ENCODE measurements around the gene GTPBP10. TPM values are rescaled to one million over a fixed set of nuclear protein-coding genes. Genes with fewer than 3 reads are reported as not detected.

Gene GTPBP10
- total RNA-seq, 1 experiment from 2014 or later = 33.8 TPM

DNA sequence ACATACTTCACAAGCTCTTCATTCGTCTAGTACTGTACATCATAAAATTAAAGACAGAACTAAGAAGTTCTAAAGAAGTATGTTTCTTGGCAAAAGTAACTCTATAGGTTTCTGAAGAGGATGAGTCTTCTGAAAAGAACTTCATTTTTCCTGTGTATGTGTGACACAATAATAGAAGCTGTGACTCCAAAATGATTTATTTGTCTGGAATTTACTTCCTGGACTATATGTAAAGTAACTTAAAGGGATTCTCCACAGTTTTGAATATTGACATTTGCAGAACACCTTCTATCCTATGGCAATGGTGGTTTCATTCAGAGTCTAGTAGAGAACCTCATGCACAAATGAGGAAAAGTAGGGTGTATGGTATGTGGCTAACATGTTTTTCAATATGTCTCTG is 36.9 kb downstream of the GTPBP10 start:
- DNase-seq (ENCODE audit: low read depth) = peak; percentile 46

GRCh38 chr7:90383861-90384260 is 37.3 kb downstream of the GTPBP10 start:
- DNase-seq (ENCODE audit: low read depth) = peak; percentile 60

DNA sequence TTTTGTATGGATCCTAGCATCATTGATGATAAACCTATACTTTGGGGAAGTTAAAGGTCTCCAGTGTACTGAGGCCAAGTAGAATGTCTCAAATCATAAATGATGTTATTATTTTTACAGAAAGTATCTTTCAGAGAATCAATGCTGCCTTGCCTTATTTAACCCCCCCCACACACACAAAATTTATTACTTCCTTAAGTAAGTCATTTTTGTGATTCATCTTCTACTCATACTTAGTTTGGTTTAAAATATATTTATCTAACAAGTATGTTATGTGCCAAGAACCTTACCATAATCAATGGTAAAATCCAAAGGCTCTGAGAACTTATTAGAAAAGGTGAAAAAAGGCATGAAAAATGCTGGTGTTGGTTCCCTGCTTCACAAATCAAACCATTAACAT is 37.9 kb downstream of the GTPBP10 start:
- peak; percentile 16 for DNase-seq (ENCODE audit: low read depth)

- peak; percentile 18 for DNase-seq (ENCODE audit: low read depth)
These were observed 41.1 kb downstream of the GTPBP10 start for GRCh38 chr7:90387470-90388240.

DNA sequence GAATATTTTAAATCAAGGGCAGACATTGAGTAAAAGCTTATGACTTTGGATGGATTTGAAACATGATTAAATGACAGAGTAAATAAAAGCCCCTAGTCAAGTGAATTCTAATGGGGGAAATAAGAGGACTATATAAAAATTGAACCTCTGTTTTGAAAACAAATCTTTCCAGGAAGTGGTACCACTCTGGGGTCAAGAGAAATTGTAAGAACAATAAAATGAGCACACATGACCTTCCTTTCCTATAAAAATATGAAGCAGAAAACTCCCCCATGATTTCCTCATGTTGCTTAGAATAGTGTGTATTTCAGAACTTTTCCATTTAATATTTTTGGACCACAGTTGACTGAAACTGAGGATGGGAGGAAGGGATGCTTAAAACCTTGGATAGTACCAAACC is 44.4 kb downstream of the GTPBP10 start:
- DNase-seq (ENCODE audit: low read depth) = no peak

GRCh38 chr7:90391488-90391887 is 45.0 kb downstream of the GTPBP10 start:
- no peak for DNase-seq (ENCODE audit: low read depth)

- DNase-seq (ENCODE audit: low read depth) = no peak
These were observed 49.9 kb downstream of the GTPBP10 start for GRCh38 chr7:90396420-90396819.

GRCh38 chr7:90401989-90402388 is 55.5 kb downstream of the GTPBP10 start:
- peak; percentile 31 for DNase-seq (ENCODE audit: low read depth)

DNA sequence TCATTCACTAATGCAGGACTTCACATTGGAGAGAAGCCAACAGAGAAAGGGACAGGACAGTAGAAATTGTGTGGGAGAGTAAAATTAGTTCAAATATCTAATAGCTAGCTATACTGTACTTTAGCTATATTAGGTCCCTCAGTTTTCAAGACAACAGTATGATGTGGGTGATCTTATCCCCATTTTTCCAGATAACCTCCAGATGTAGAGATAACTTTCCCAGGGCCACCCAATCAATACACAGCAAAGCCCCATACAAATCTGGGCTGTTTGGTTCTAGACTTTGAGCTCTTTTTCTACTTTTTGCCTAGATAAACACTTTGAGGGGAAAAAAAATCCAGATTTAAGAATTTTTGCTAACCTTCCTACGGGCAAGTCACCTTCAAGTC is 56.3 kb downstream of the GTPBP10 start:
- no peak for DNase-seq (ENCODE audit: low read depth)

DNA sequence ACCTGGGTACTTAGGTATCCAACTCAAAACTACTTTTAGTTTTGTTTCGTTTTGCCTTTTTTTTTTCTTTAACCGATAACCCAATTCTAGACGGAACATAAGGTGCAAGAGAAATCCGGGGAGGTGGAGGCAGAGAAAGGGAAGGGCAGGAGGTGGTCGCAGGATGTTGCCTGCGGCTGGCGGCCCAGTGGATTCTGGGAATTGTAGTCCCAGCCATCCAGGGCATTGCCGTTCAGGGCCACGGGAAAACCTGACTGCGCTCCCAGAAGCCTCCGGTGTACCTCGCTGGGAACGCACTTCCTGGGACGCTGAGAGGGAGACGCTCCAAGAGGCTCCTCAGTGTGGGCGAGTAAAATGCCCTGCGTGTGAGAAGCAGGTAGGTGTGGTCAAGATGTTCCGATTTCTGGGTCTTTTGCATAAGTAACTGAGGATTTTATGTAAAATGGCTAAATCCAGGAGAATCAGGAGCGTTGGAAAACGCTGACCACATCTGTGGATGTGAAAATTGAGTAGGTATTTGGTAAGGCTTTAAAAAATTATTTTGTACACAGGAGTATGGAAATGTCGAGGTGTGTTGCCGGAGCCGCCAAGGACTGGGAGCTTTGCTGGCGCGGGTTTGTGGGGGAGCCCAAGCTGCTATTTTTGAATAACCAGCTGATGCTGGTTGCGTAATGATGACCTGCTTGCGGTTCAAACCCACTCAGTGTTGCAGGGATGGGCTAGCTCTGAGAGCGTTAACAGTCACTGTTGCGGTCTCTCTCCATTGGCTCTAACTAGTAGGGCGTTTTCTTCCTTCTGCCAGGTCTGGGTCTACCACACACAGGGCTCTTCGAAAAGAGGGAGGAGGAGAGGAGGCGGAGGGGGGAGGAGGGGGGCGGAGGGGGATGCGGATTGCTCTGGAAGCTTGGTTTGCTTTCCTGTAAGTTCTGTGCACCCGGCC is 56.9 kb downstream of the GTPBP10 start, which contains the start of gene CLDN12:
Gene CLDN12, plus strand, starts transcription at position 288 of the 940 bp plus-strand sequence. CDS start 9,216 bp downstream, outside the sequence.
- DNase-seq (ENCODE audit: low read depth) = peak; percentile 97

- peak; percentile 21 for DNase-seq (ENCODE audit: low read depth)
These were observed 58.3 kb downstream of the GTPBP10 start for GRCh38 chr7:90404777-90405176.

GRCh38 chr7:90407484-90407821 is 60.9 kb downstream of the GTPBP10 start:
- no peak for DNase-seq (ENCODE audit: low read depth)

GRCh38 chr7:90408142-90408541 is 61.6 kb downstream of the GTPBP10 start:
- DNase-seq (ENCODE audit: low read depth) = no peak

- DNase-seq (ENCODE audit: low read depth) = no peak
These were observed 63.2 kb downstream of the GTPBP10 start for GRCh38 chr7:90409667-90410066.

DNA sequence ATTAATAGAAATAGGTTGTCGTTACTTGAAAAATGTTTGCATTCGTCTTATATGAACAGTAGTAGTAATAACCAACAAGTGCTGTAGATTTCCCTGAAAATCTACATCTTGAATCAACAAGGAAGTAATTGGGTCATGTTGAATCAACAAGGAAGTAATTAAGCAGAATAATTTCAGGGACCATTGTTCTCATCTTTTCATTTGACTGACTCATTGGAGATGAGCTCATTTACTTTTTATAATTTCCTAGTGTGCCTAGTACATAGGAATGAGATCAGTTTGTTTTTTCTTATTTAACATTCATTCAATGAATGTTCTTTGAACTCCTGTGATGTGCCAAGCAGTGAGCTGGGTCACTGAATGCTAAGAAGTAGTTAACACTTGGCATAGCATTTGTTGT is 65.0 kb downstream of the GTPBP10 start:
- DNase-seq (ENCODE audit: low read depth) = peak; percentile 50

DNA sequence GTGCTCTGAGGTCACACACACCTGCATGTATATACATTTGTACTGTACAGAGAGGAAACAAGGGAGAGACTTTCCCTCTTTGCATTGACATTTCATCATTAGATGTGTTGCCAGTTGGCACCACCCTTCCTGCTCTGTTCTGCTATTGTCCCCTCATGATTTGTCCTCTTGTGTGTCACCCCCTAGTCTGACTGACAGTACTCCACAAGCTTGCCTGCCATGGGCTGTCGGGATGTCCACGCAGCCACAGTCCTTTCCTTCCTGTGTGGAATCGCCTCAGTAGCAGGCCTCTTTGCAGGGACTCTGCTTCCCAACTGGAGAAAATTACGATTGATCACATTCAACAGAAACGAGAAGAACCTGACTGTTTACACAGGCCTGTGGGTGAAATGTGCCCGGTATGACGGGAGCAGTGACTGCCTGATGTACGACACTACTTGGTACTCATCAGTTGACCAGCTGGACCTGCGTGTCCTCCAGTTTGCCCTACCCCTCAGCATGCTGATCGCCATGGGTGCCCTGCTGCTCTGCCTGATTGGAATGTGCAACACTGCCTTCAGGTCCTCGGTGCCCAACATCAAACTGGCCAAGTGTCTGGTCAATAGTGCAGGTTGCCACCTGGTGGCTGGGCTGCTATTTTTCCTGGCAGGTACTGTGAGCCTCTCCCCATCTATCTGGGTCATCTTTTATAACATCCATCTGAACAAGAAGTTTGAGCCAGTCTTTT is 66.1 kb downstream of the GTPBP10 start:
- peak; percentile 32 for DNase-seq (ENCODE audit: low read depth)

GRCh38 chr7:90413185-90413528 is 66.6 kb downstream of the GTPBP10 start:
- DNase-seq (ENCODE audit: low read depth) = no peak

DNA sequence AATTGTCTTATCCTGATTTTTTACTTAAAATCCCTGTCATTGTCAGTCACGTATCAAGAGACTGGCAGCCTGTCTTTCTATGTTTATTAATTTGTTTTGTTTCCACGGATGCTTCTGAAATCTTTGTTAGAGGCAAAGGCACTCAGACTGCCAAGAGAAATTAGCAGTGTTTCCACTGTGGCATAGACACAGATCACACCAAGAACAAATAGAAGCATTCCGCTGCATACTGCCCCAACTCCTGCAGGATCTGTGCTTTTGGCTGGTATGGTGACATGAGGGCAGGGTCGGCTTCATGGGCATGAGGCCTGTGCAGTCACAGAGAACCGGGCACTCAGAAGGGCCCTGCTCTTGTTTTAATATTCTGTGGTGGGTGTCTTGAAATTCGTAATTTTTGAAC is 75.1 kb downstream of the GTPBP10 start:
- DNase-seq (ENCODE audit: low read depth) = no peak

GRCh38 chr7:90424720-90425119 is 78.2 kb downstream of the GTPBP10 start:
- DNase-seq (ENCODE audit: low read depth) = no peak

DNA sequence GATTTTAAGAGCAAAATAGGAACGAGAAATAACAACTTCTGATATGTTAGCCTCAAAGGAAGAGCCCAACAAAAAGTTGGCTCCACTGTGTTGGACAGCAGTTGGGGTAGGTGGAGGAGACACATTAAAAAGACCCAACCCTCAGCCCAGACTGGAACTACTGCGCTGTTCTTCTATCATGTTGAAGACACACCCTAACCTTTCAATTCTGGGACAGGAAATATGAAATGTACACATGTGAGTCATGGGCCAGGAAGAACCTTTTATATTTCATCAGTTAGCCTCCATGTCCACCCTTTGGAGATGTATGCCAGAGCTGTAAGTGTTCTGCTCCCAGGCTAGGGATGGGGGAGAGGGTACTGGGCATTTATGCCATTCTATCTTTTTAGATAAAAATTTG is 78.9 kb downstream of the GTPBP10 start:
- no peak for DNase-seq (ENCODE audit: low read depth)

DNA sequence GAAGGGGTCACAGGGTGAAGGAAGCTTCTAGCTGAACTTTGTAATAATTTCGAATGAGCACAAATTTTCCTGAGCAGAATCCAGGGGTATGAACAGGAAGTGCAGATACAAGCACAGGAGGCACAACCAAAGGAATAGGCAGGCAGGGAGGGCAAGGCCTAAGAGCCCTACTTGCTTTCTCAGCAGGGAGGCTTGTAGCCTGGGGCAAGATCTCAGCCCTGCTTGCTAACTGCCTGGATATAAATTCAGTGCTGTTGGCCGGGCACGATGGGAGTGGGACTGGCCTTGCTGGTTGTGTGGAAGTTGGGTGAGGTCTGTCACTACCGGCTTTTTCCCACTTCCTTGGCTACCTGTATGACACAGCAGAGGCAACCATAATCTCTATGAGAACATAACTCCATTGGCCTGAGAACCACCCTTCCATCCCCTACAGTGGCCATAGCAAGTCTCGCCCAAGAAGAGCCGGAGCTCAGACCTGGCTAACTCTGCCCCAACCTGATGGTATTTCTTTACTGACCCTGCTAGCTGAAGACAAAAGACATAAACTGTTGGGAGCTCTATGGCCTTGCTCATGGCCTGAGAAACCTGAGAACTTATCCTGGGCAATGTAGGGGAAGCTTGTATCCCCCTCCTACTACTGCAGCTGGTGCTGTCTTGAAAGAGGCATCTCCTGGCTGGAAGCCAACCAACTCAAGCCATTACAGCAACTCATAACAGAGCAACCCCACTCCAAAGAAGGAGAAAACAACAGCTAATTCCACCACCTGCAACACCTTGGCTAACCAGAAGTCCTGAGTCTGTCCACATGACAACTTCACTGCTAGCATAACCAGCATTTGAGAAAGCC is 84.3 kb downstream of the GTPBP10 start:
- peak; percentile 3 for DNase-seq (ENCODE audit: low read depth)
